NCI-H2227 (cell line): Measurements from ENCODE around the gene PTPRU.
A peak's percentile ranks its signal among the peaks of the same experiment; 100 is the strongest.
"Not testable (repeated sequence)": the region's sequence is repeated elsewhere in the genome, so short reads cannot be mapped to it uniquely, and the experiment has no call there.

Source experiments
- DNase-seq: peaks from one replicate; lab custom pipeline; 2025; ENCODE audit not compliant: unreplicated experiment; lab: John Stamatoyannopoulos, UW

Gene PTPRU

DNA sequence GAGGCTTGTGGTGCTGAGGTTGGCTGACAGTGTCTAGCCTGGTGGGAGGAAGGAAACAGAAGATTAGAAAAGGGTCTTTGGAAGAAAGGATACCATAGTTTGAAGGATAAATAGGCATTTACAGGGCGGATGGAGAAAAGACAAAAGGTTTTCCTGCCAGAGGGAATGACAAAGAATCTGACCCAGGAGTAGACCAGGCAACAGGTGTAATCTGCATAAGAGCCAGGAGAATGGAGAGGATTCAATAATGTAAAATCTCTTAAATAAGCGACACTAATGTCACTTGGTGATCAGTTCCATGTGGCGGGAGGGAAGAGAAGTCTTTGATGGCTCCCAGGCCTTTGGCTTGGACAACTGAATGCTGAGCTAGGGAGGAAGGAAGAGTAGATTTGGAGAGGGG is 15.0 kb upstream of the PTPRU start:
- DNase-seq, result no peak

DNA sequence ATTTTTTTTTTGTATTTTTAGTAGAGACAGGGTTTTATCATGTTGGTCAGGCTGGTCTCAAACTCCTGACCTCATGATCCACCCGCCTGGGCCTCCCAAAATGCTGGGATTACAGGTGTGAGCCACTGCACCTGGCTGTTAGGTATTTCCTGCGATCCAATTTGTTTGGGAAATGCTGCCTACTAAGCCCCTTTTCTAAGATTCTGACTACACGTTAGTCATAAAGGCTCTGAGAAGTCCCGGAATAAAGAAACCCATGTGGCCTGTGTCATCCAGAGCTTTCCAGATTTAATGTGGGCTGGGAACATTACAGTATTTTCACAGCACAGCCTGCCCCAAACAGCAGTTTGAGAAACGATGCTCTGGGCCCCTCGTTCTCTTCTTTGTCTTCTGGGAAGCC is 14.1 kb upstream of the PTPRU start:
- not testable (repeated sequence) for DNase-seq

DNA sequence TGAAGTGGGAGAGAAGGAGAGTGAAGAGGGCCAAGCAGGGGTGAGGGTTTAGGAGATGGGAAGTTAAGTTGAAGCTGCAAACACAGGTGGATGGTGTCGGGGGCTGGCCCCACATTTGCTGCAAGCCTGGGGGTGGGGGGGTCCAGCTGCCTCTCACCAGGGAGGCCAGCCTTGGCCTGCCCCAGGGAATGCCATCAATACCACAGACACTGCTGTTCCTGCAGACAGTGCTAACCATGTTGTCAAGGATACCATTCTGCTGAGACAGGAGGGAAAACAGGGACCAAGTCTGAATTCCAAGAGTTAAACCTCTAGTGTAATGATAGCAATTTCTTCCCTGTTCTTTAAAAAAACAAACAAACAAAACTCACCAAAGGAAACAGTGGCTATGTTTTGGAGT is 13.6 kb upstream of the PTPRU start:
- DNase-seq, result no peak

DNA sequence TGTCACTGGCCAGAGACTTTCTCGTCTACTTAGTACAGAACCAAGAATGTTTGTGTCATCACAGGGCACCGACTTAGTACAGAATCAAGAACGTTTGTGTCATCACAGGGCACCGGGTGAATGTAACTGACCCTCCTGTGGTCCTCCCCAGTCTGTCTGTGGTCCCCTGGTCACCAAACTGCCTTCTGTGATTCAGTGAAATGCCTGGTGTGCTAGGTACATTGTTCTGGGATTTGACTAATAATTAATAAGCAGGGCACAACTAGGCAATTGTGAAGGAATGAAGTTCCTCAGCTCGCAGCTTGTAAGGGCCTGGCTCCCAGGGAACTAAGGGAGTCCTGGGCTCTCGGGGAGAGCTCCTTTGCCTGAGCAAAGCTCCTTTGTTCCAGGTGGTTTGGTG is 12.8 kb upstream of the PTPRU start:
- no peak for DNase-seq

DNA sequence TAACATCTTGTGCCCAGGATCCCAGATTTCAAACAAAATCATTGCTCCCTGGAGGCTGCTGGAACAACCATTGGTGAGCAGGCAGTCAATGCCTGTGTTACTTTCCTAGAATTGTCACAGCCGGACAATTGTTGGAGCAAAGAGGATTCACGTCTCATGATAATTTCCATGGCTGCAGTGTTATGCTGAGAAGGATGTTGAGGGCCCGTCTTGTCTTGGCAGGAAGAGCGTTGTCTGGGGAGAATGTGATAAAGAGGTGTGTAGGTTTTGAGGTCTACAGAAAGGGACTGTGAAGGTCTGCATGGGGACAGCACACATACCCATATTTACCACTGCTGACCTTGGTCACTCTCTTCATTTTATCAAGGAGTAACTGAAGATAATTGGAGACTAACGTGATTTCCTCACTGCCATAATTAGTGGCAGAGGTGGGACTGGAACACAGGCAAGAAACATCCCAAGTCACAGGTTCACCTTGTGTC is 11.9 kb upstream of the PTPRU start:
- DNase-seq, result no peak

DNA sequence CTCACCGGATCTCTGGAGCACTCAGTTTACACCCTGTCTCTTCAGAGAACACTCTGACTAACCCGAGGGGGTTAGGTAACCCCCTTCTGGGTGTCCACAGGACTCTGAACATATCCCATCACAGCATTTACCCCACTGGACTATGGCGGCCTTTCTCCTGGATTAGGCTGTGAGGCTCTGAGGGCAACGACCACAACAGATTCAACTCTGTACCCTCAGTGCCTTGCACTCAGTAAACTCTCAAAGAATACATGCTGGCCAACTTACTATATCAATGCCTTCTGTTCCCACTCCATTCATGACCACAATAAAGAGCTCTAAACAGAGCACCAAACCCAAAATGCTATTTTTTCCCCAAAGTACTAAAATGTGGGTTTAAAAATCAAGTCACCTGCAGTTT is 11.0 kb upstream of the PTPRU start:
- DNase-seq, result no peak

DNA sequence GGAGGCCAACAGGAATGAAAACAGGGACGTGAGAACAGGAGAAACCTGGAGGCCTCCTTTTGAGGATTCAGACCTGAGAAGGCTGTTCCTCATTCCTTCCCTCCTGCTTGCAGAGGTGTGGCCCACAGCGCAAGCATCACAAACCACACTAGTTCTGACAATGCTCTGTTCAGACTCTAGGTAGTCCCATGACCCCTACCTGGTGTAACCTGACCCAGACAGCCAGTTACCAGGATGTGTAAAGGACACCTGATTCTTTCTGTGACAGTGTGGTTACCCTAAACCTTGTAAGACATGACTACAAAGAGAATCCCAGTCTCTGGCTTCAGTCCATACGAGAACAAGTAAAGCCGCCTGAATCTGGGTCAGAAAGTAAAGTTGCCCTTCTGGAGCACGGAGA is 8.8 kb upstream of the PTPRU start:
- DNase-seq, result no peak

DNA sequence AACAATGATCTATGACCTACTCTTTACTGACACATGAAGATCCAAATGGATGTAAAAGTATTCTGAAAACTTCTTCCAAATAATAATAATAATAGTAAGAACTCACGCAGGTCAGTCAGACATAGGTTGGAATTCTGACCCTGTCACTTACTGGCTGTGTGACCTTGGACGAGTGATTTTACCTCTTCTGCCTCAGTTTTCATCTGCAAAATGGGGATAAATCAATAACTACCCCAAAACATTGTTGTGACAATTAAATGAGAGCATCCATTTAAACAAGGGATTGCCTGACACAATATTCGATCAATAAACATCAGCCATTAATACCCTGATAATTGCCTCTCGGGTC is 6.1 kb upstream of the PTPRU start:
- no peak for DNase-seq

DNA sequence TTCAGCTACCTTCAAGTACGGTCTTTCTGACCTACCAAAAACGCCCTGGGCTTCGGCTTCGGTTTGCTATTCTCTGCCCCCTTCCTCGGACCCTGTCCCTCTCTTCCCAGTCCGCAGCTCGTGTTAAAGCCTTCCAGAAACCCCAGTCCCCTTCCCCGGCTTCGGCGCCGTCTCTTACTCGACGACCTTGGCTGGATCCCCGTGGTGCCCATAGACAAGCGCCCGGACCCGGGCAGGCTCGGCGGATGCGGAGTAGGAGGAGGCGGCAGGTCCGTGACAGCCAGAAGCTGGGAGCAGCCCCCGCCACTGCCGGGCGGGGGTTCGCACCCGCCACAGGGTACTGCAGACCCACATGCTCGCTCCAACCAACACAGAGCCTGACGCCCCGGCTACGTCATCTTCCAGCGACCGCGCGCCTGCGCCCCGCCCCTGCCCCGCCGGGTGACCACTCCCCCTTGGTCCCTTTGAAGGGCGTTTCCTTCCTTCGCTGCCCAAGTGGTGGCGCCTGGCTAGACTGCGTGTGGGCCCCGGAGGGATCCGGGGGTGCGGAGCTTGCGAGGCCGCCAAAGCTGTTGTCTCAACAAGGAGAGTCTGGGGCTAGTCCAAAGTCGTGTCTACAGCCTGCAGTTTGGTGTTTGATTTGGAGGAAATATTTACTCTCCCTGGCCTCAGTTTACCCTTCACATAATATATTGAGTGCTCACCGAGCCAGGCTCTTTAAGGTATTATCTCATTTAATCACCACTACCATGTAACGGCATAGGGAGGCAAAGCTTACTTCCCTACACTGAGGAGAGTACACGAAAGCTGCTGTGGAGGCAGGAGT is 5.6 kb upstream of the PTPRU start, which contains the start of gene MECR:
MECR (minus strand) TSS at position 382 of the 826 bp plus-strand sequence; CDS start at position 354, 28 bp downstream.
- peak; percentile 96 for DNase-seq

DNA sequence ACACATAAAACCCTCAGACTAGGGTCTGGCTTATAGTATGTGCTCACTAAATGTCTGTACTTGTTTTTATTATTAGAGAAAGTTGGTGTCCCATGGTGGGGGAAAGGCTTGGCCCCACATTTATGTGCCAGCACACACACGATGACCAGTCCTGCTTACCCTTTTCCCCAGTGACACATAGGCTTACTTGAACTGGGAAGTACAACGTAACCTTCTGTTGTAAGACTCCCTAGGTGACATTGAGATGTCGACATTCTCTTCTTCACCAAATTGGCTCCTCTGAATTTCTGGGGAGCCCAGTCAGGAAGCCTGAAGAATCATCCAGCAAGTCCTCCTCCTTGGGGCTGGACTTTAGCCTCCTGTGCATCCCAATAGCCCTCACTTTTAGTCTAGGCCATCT is 3.9 kb upstream of the PTPRU start:
- no peak for DNase-seq

DNA sequence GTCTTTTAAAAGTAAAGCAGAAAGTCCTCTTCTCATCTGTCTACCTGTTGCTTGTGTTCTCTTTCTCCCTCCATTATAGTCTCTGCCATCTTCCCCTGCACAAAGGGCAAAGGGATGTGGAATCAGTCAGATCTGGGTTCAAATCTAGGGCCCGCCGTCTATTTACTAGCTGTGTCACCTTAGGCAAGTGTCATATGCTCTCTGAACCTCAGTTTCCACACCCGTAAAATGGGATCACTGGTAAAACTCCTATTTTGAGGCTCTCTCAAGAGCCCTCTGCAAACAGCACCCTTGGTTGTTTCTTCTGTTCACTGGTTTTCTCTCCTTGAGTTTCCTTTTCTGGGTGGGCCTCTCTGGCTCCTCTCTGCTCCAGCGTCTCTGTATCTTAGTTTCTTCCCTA is 2.6 kb upstream of the PTPRU start:
- no peak for DNase-seq

DNA sequence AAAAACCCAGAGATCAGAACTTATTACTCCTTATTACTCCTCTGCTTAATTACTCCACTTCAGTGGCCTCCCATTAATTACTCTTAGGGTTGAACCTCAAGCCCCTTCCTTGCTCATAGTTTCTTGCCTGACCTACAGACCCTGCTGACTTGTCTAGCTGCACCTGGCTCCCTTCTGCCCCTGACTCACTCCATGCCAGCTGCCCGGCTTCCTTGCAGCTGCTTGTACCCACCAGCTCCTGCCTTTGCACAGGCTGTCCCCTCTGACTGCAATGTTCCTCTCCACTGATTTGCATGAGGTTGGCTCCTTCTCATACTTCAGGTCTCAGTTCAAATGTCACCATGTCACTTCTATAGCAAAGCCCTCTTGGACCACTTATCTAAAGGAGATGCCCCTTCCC is 1.9 kb upstream of the PTPRU start:
- no peak for DNase-seq

DNA sequence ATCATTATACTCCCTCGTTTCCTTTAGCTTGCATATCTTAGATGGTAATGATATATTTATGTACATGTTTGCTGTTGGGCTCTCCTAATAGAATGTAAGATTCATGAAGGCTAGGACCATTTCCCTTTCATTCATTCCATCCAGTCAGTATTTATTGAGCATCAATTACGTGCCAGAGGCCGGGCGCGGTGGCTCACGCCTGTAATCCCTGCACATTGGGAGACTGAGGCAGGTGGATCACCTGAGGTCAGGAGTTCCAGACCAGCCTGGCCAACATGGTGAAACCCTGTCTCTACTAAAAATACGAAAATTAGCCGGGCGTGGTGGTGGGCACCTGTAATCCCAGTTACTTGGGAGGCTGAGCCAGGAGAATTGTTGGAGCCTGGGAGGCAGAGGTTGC is 1.4 kb upstream of the PTPRU start:
- not testable (repeated sequence) for DNase-seq

DNA sequence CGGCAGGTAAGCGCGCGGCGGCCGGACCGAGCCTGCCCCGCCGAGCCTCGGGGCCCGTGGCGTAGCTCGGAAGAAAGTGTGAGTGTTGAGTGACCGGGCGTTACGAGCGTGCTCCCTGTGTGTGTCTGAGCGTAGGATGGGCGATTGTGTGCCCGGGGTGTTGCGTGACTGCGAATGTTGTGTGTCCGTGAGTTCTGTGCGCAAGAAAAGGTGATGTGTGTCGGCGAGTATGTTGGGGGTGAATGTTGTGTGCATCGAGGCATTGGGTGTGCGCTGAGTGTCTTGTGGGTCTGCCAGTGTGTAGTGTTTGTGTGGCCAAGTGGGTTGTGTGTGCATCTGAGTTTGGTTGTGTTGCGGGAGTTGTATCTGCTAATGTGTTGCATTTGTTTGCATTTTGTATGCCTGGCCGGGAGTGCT is 398 bp downstream of the PTPRU start:
- no peak for DNase-seq

DNA sequence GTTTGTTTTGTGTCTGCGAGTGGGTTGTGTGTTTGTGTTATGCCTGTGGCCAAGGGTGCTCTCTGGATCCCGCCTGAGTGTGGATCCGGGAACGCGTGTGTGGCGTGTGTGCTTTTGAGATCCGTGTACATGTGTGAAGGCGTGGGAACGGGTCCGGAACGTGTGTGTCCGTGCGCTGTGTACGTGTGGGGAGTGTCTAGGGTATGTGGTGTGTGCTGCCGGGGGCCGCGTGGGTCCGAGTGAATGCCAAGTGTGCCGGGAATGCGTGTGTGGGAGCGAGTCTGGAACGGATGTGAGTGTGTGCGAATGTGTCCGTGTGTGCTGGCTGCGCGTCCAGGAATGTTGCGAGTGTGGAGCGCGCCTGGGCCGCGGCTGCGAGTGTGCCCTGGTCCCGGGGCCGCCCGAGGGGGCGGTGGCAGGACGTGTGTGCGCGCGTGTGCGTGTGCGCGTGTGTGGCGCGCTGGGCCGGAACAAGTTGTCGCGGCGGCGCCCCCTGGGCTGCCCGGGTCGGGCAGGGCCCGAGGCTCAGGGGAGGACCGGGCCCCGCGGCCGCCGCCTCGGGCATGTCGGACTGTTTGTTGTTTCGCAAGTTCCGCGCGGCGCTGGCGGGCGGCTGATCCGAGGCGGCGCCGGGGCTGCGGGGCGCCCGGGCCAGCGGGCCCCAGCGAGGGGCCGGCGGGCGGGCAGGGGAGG is 953 bp downstream of the PTPRU start:
- DNase-seq, result peak; percentile 59

DNA sequence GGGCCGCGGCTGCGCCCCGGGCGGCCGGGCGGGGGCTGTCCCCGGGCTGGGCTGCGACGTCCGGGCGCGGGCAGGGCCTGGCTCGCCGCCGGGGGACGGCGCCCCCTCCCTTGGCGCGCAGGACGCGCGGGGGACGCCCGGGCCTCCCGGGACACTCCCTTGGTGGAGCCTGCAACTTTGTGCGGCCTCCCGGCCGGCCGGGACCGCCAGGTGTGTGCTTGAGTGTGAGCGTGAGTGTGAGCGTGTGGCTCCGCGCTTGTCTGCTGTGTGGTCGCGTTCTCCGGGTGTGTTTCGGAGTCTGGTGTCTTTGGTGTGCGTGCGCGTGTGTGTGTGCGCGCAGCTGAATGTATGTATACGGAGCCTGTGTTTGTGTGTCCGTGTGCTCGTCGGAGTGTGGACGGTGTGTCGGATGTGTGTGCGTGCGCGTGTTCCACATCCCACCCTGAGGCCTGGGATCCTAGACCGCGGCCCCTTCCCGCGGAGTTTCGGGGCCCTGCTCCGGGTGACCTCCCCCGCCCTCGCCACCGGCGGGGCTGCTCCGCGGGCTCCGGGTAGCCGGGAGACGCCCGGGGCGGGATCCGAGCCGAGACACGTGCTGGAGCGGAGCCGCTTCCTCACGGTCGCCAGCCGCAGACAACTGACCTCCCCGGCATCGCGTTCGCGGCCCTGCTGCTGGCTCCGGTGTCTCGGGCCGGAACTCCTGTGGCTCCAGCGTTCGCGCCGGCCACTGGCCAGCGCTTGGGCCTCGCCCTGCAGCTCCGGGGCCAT is 1.7 kb downstream of the PTPRU start:
- peak; percentile 41 for DNase-seq

DNA sequence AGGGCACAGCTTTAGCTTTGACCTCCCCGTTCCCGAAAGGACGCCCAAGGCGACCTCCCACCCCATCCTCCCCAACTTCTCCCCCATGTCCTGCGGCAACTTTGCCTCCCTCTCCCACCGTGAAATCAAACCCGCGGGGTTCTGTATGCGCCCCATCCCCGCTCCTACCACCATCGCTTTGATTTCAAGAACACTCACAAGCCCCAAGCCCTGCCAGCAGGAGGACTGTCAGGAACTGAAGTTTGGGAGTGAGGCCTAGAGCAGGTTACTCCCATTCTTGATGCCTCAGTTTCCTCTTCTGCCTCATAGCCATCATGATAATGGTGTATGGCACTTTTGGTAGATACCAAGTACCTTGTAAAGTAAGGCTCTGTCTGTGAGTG is 2.3 kb downstream of the PTPRU start:
- no peak for DNase-seq

DNA sequence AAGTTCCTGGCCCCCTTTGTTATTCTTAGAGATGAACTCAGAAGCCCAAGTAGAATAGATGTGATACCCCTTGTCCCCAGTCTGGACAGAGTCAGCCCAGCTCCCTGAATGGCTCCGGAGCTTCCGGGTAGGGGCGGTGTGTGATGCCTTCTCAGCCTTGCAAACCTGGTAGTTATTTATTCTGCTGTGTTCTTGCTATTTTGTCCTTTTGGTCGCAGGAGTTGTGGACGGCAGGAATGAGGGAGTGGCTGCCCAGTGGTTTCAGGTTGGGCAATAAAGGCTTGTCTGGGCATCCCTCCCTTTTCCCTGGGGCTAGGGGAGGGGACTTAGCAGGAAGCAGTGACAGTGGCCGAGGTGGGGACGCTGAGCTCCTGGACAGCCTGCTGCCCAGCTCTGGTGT is 2.8 kb downstream of the PTPRU start:
- no peak for DNase-seq

DNA sequence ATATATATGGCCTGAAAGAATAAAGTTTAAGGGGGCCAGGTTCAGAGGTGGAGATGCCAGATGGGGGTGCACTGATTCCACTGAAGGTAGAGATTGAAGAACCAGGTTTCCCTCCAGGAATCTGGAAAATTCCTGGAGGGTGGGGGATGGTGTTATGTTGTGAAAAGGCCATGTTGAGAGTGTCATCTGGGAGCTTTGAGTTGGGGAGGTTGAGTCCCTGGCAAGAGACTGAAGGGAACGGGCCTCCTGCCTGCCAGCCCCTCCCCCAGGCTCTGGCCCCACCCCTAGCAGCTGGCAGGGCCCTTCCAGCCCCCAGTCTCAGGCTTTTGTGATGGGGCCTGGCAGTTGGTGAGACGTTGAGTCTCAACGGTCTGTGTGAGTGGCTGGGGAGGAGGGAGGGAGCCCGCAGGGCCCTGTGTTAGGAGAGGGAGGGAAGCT is 4.1 kb downstream of the PTPRU start:
- peak; percentile 14 for DNase-seq

DNA sequence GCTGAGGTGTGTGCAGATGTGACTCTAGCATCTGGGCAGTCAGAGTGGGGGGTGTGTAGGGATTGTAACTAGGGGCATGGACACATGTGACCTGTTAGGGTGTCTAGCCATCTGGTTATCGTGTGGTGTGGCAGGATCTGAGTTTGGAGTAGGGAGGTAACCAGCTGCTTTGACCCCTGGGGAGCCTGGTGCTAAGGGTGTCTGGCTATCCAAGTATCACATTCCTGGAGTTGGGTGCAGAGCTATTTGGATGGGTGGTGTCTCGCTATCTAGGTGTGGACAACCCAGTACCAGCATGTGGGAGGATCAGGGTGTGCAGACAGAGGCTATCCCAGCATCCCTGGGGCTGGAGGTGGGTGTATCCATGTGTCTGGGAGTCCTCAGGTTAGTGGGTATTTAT is 4.7 kb downstream of the PTPRU start:
- DNase-seq, result no peak

DNA sequence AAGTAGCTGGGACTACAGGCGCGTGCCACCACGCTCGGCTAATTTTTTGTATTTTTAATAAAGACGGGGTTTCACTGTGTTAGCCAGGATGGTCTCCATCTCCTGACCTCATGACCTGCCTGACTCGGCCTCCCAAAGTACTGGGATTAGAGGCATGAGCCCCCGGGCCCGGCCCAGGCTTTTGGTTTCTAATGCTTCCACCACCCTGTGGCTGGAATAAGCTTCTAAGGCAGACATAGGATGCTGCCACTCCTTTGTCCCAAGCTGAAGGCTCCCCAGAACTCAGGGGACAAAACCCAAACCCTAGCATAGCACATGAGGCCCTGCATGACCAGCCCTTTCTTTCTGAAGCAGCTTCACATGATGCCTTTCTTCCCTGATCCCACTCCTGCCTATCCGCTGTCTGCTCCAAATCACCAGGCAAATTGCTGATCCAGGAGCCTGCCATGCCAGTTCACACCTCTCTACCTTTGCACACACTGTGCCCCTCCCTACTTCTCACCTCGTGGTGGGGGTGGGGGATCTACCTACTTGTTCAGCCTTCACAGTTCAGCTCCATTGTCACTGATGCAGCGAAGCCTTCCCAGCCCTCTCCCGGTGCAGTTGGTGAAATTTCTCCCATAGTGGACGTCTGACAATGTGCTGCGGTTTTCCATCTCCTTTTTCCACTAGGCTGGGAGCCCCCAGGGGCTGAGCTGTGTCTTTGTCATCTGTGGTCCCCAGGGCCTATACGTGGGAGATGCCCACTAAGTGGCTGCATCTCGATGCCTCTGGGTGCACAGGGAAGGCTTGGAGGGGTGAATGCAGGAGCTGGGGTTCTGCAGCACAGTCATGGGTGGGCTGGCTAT is 6.9 kb downstream of the PTPRU start:
- no peak for DNase-seq
